ENCODE results near the gene ARPC1B. TPM values are rescaled to one million over a fixed set of nuclear protein-coding genes. Genes with fewer than 3 reads are reported as not detected.
"Not testable (repeated sequence)": the region's sequence is repeated elsewhere in the genome, so short reads cannot be mapped to it uniquely, and the experiment has no call there.

Gene ARPC1B
- polyA plus RNA-seq, 1 of the 3 experiments (the other 2 are of a cell fraction): 836 TPM

DNA sequence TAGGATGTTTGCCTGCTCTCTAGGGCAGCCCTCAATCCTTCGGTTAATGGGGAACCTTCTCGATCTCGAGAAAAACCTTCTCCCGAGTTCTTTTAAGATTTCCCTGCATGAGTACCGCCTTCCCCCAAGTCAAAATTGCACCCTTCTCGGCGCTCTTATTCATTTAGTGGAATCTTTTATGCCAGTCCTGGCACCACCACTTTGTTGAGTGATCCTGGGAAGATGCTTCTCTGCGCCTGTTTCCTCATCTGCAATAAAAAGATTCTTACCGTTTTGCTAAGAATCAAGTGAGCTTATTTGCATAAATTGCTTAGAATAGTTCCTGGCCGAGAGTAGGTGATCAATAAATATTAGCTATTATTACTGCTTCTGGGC lies 48.1 kb upstream of the ARPC1B start:
- Histone ChIP-seq H3K9me2 (no peaks in the 10 kb centered on the region), H3K79me2 (ENCODE audit: insufficient read depth) (peaks cover 68% of the 10 kb centered on the region), H3K9ac (peak overlapping the region; percentile 92), H3F3A (replicated peaks; ENCODE audit: insufficient read depth) (peaks cover 18% of the 10 kb centered on the region), H3K27ac (ENCODE audit: low read depth in 2 of 2, low read length in 1 of 2) (peak overlapping the region; percentile 58 to 74; a peak in 2 of 4 replicates), H3K4me1 (ENCODE audit: control insufficient read depth in 1 of 2, insufficient read depth in 2 of 2, low read depth in 1 of 2, low read length in 1 of 2) (peaks cover 9 to 12% of the 10 kb centered on the region in 2 experiments; a peak in 3 of 4 replicates), H3K4me2 (peak overlapping the region; percentile 93), H3K27me3 (ENCODE audit: insufficient read depth) (no peaks in the 10 kb centered on the region), H4K20me1 (ENCODE audit: insufficient read depth) (peaks cover 21% of the 10 kb centered on the region), H2AFZ (ENCODE audit: low read depth) (0 out of 2 replicates have a peak overlapping the region, but pooled peaks have one; percentile 77), H3K9me3 (no peaks in the 10 kb centered on the region), H3K36me3 (replicated peaks in 1 of 2; ENCODE audit: control insufficient read depth in 1 of 2, insufficient read depth in 2 of 2, low read length in 1 of 2) (peaks cover 0 to 8% of the 10 kb centered on the region in 2 experiments), H3K4me3 (ENCODE audit: low read depth in 2 of 2, low read length in 1 of 2) (peak overlapping the region; percentile 81 to 98)
- no peak for TF ChIP-seq RAD21 (IDR thresholded peaks at IDR 0.05; ENCODE audit: low read length)
- TF ChIP-seq SMC3 (IDR thresholded peaks at IDR 0.05; ENCODE audit: low read depth, low read length): no peak
- no peak for DNase-seq
- ChIA-PET POLR2A (interaction anchor here (0.6 to 1.2 kb wide), 2 partner anchors 29 to 448 kb away, joined by 3 read pairs; partner anchors contain the start of gene TRRAP), CTCF (interaction anchor here (0.6 to 3.7 kb wide), 8 partner anchors 12 to 289 kb away, joined by 3 to 13 read pairs (median 4); no protein-coding TSS in a partner anchor)
- 4% methylated on average over 10 of the region's 10 CpGs for WGBS (ENCODE audit: low lambda C conversion rate)

- CTCF ChIA-PET: interaction anchor here (0.8 to 1.5 kb wide), 3 partner anchors 15 to 34 kb away, joined by 3 to 6 read pairs (median 3); no protein-coding TSS in a partner anchor
- TF ChIP-seq RXRA (IDR thresholded peaks at IDR 0.05; ENCODE audit: borderline replicate concordance, low read depth) (peak; percentile 55; the same call in 1 of the 2 replicates), EP300 (IDR thresholded peaks at IDR 0.05; ENCODE audit: borderline replicate concordance in 1 of 2, low read depth in 1 of 2, low read length in 1 of 2) (peak in 1 of 2 experiments; percentile 16; a peak in 1 of 4 replicates), POLR2AphosphoS5 (IDR thresholded peaks at IDR 0.05; ENCODE audit: low read depth, low read length) (peak; percentile 25; the same call in 1 of the 2 replicates), TCF12 (IDR thresholded peaks at IDR 0.05) (peak; percentile 60), ELF1 (IDR thresholded peaks at IDR 0.05) (peak; percentile 39; the same call in 1 of the 2 replicates), JUND (IDR thresholded peaks at IDR 0.05) (peak; percentile 35; the same call in 1 of the 2 replicates), FOSL2 (IDR thresholded peaks at IDR 0.05; ENCODE audit: borderline replicate concordance, low read depth) (peak; percentile 69)
- POLR2A ChIA-PET: not testable (repeated sequence)
These were observed 44.1 kb upstream of the ARPC1B start for GRCh38 chr7:99330314-99330961.

DNA sequence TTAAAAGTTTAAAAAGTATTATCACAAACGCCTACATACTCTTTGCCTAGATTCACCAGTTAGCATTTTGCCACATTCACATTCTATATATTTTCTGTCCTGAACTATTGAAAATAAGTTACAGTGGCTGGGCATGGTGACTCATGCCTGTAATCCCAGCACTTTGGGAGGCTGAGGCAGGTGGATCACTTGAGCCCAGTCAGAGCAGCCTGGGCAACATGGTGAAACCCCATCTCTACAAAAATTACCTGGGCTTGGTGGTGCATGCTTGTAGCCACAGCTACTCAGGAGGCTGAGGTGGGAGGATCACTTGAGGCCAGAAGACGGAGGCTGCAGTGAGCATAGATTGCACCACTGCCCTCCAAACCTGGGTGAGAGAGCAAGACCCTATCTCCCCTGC lies 43.5 kb upstream of the ARPC1B start:
- Histone ChIP-seq H3K27me3 (ENCODE audit: insufficient read depth) (no peaks in the 10 kb centered on the region), H3F3A (replicated peaks; ENCODE audit: insufficient read depth) (peaks cover 18% of the 10 kb centered on the region), H3K79me2 (ENCODE audit: insufficient read depth) (peaks cover 98% of the 10 kb centered on the region), H3K4me2 (peak overlapping the region; percentile 43), H3K36me3 (replicated peaks in 1 of 2; ENCODE audit: control insufficient read depth in 1 of 2, insufficient read depth in 2 of 2, low read length in 1 of 2) (peaks cover 13 to 40% of the 10 kb centered on the region in 2 experiments), H3K9me3 (no peaks in the 10 kb centered on the region), H3K27ac (ENCODE audit: low read depth in 2 of 2, low read length in 1 of 2) (peak overlapping the region in 1 of 2 experiments; percentile 79; a peak in 2 of 4 replicates), H4K20me1 (ENCODE audit: insufficient read depth) (peaks cover 38% of the 10 kb centered on the region), H3K9ac (peak overlapping the region; percentile 9; the same call in 1 of the 2 replicates), H3K4me1 (ENCODE audit: control insufficient read depth in 1 of 2, insufficient read depth in 2 of 2, low read depth in 1 of 2, low read length in 1 of 2) (peaks cover 5 to 12% of the 10 kb centered on the region in 2 experiments; a peak in 3 of 4 replicates), H3K9me2 (no peaks in the 10 kb centered on the region), H3K4me3 (ENCODE audit: low read depth in 2 of 2, low read length in 1 of 2) (no peak overlapping the region), H2AFZ (ENCODE audit: low read depth) (no peak overlapping the region)
- ChIA-PET POLR2A (interaction anchor here (0.6 kb wide), 1 partner anchor 1862 kb away, joined by 5 read pairs; no protein-coding TSS in a partner anchor), CTCF (interaction anchor here (1.5 kb wide), 1 partner anchor 19 kb away, joined by 6 read pairs; no protein-coding TSS in a partner anchor)
- TF ChIP-seq FOSL2 (IDR thresholded peaks at IDR 0.05; ENCODE audit: borderline replicate concordance, low read depth) (0 out of 2 replicates have a peak, but pooled peaks have one; percentile 12), POLR2AphosphoS5 (IDR thresholded peaks at IDR 0.05; ENCODE audit: low read depth, low read length) (no peak)
- no peak for DNase-seq
- 92% methylated on average over 2 of the region's 2 CpGs for WGBS (ENCODE audit: low lambda C conversion rate)

More at GRCh38 chr7:99330314-99330961, 44.1 kb upstream of the ARPC1B start:
- 80% methylated on average over 8 of the region's 8 CpGs for WGBS (ENCODE audit: low lambda C conversion rate)
- DNase-seq; H2AFZ ChIP-seq (ENCODE audit: low read depth); H3K9me2 ChIP-seq; H3K27me3 ChIP-seq (ENCODE audit: insufficient read depth); H3K9me3 ChIP-seq; H3K4me3 ChIP-seq (ENCODE audit: low read depth in 2 of 2, low read length in 1 of 2): not testable (repeated sequence)
- Histone ChIP-seq H4K20me1 (ENCODE audit: insufficient read depth) (peaks cover 38% of the 10 kb centered on the region), H3F3A (replicated peaks; ENCODE audit: insufficient read depth) (peaks cover 18% of the 10 kb centered on the region), H3K9ac (peak overlapping the region; percentile 37; the same call in 1 of the 2 replicates), H3K4me2 (peak overlapping the region; percentile 43), H3K36me3 (replicated peaks in 1 of 2; ENCODE audit: control insufficient read depth in 1 of 2, insufficient read depth in 2 of 2, low read length in 1 of 2) (peaks cover 11 to 34% of the 10 kb centered on the region in 2 experiments), H3K4me1 (ENCODE audit: control insufficient read depth in 1 of 2, insufficient read depth in 2 of 2, low read depth in 1 of 2, low read length in 1 of 2) (peaks cover 5 to 12% of the 10 kb centered on the region in 2 experiments; a peak in 3 of 4 replicates), H3K27ac (ENCODE audit: low read depth in 2 of 2, low read length in 1 of 2) (peak overlapping the region in 1 of 2 experiments; percentile 79; a peak in 2 of 4 replicates), H3K79me2 (ENCODE audit: insufficient read depth) (peaks cover 97% of the 10 kb centered on the region)

Measured in SK-N-SH (cell line).